Stimulated activated CD4-positive, alpha-beta T cell treated with anti-CD3 and anti-CD28 coated beads, Interleukin-15, amount 100 ng/mL, for 24 hours (primary cell): ENCODE results near the gene GDF15.

ENCODE experiments used
- DNase-seq: peaks from one replicate; pipeline ENCODE4 v3.0.0-alpha.2; 2020

The GDF15 gene

DNA sequence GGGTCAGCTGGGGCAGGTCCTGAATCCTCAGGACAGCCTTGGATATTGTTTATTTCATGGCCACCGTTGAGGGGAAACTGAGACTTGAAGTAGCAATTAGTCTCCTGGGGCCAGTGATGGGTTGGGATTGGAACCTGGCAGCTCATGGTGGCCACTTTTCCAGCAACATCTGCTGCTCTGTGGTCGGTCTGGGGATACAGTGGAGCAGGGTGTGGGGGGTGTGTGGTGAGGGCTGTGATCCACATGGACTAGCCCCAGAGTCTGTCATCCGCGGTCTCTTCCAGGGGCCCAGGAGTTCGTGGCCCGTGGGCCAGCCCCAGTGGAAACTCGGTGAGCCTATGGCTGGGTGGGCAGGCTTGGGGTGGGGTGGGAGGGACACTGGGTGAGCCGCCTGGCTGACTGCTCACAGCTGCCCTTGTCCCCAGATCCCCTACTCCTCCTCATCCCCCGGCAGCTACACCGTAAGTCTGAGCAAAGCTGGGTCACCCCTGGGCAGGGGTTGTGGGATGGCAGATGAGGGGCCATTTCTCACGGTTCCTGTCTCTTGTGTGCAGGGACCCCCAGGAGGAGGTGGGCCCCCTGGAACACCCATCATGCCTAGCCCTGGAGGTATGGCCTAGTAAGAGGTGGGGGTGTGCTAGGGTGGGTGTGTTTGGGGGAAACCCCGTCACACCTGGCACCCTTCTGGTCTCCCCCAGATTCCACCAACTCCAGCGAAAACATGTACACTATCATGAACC is 46.5 kb downstream of the GDF15 start:
- DNase-seq, result no peak

DNA sequence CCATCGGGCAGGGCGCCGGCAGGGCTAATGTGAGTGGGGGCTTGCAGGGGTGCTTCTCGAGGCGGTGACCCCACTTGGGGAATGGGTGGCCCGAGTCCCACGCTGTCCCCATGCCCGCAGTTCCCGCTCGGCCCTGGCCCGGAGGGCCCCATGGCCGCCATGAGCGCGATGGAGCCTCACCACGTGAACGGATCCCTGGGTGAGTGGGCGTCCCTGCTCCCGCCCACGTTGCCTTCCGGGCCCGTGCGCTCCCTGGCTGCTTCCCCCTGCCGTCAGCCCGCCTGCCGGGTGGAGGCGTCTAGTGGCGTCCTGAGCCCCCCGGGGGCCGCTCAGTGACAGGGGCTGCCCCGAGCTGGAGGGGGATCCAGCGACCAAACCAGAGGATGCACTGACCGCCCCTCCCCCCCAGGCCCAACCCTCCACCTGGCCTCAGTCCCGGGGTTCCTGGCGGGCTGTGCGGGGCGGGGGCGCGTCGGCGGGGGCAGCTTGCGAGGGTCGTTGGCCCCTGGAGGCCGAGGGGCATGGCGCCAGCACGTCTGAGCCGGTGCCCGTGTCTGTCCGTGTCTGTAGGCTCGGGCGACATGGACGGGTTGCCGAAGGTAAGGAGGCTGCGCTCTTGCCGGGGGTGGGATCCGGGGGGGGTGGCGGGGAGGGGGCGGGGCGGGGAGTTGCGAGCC is 47.2 kb downstream of the GDF15 start:
- no peak for DNase-seq

DNA sequence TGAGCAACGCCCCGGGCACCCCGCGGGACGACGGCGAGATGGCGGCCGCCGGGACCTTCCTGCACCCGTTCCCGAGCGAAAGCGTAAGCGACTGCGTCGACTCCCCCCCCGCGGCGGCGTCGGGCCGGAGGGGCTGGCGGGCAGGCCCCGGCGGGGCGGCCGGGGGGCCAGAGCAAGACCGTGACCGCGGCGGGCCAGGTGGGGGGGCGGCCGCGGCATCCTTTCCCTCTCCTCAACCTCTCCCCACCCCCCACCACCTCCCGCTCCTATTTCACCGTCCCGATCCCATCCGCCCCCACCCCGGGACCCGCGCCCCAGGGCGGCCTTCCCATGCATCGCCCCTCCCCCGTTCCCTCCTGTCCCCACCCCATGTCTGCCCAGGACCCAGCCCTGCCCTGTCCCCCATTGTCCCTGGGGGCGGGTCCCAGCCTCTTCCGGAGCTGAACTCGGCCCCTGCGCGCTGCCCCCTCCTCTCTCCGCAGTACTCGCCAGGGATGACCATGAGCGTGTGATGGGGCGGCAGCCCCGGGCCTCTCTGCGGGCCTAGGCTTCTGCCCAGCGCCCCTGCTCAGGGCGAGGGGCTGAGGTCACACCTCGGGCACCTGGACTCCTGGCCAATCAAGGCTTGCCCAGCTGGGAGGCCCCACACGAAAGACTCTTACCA is 47.9 kb downstream of the GDF15 start:
- DNase-seq, result no peak

DNA sequence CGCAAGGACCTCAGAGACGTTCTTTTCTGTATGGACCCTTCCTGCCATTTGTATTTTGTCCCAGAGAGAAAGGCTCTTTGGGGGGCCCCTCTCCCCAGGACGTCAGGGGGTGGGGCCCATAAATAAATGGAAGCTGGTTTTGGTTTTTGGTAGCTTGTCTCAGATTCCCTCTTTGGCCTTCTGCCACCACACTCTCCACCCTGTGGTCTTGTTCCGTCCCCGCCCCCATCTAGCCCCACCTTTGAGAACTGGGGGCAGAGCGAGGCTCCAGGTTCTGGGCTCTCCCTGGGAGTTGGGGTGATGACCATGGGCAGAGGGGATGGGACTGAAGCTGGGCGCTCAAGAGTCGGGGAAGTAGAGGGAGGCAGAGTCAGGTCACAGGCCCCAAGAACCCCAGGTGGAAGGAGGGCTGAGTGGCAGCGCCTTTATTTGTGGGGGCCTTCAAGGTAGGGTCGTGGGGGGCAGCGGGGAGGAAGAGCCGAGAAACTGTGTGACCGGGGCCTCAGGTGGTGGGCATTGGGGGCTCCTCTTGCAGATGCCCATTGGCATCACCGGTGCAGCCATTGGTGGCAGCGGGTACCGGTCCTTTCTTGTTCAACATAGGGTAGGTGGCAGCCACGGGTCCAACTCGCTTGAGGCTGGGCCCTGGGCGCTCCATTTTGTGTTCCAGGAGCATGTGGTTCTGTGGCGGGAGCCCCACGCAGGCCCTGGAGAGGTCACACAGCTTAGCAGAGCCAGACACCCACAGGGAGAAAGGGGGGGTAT is 48.6 kb downstream of the GDF15 start:
- no peak for DNase-seq

DNA sequence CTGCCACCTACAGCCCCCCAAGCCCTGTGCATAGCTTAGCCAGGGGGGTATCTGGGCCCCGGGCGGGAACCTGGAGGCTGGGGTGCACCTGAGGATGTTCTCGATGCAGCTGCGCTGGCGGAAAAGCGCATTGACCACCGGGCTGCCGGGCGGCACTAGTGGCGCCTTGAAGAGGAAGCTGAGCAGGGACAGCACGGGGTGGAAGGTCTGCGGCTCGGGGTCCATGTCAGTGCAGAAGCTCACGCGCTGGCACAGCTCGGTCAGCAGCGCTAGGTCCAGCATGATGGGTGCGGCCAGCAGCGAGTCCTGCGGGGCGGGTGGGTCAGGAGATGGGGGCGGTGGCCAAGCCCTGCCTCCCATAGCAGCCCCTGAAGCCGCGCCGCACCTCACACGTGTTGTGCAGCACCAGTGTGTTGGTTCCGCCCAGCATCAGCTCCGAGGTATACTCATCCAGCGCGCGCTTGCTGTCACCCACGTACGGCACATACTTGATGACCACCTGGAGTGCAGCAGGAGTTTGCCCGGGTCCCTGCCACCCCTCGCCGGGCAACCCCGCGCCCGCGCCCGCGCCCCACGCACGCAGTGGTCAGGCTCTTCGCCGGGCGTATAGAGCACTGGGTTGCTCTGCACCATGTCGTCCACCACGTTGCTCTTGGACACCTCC is 49.4 kb downstream of the GDF15 start:
- DNase-seq, result no peak

DNA sequence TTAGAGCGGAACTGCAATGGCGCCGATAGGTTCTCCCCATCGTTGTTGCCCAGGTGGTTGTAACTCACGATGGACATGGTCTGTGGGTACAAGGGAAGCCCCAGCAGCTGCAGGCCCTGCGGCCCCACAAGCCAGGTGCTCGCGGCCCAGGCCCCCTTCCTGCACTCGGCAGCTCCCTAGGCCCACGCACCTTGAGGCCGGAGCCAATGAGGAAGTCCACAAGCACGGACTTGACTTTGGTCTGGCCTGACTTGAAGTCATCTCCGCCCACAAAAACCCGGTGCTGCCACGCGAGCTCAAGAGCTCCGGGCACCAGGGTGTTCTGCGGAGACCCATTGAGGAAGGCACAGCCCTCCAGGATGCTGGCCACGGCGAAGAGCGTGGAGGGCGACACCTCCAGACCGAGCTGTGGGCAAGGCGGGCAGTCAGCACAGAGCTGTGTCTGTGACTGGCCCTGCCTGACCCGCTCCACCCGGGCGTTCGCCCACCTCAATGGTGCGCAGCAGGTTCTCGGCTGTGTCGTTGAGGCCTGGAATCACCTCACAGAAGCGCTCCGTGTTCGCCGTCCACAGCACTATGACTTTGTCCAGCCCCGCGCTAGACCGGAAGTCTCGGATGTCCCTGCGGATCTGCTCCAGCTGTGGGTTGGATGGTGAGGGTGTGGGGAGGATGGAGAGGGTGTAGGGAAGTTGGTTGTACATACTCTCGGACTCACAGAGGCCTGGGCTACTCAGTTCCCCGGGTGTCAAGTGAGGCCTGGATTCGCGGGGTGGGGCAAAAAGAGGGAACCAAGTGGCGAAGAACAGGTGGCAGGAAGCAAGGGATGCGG is 50.1 kb downstream of the GDF15 start:
- DNase-seq, result no peak

DNA sequence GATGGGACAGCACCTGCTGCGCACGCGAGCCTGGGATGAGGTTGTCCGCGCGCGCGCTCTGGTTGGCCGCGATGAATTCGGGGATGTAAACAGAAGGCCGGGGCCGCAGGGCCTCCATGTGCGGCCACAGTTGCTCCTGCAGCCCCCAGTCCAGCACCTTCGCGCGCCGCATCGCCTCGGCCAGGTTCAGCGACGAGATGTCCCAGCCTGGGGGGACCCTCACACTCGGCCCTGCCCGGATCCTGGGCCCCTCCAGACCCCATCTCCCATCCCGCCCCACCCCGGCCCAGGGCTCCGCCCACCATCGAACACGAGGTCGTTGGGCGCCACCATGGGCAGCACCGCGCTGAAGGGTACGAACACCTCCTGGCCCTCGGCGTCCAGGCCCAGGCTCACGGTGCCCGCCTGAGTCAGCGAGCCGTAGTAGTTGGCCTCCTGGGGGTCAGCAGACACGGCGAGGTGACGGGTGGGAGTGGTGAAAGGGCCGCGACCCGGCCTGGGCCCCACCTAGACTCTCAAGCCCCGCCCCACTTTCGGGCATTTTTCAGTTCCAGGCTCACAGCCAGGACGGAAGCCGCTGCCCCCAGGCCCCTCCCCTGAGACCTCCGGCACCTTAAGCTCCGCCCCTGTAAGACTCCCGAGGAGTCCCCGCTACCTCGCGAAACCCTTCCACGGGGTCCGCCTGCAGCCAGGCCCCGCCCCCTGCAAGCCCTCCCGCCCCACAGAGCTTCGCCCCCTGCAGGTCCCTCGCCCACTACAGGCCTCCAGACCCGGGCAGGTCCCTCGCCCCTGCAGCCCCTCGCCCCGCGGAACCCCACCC is 50.9 kb downstream of the GDF15 start:
- DNase-seq, result peak; percentile 84

DNA sequence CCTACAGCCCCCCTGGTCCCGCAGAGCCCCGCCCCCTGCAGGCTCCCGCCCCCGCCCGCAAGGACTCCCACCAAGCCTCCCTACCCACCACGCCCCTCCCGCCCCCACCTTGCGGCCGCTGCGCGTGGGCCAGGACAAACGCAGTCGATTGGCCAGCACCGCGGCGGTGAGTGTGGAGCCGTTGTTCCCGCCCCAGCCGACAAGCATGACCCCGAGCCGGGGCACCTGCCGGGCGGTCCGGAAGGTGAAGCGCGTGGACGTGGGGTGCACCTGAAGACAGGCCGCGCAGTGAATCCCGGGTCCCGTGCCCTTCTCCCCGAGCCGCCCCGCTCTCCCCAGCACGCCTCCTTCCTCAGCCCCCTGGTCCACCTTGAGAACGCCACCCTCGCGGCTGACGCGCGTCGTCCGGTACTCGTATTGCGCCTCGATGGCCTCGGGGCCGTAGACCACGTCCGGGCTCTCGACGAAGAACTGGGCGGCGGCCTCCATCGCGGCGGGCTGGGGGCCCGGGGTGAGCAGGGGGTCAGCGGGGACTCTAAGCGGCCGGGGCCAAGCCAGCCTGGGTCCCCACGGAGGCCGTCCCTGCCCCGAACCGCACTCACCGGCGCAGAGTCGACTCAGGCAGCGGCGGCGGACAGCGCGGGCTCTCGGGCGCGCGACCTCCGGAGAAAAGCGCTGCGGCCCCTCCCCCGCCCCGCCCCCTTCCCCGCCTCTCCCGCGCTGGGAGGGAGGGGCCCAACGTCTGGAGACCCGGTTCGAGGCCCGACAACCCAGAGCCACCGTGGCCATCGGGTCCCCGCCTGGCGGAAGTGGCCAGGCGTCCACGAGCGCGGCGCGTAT is 51.8 kb downstream of the GDF15 start, which contains the start of gene ISYNA1:
Gene ISYNA1 (minus strand): TSS at position 643 of the 840 bp plus-strand sequence. CDS start 154 bp downstream, at position 489.
- peak; percentile 65 for DNase-seq

DNA sequence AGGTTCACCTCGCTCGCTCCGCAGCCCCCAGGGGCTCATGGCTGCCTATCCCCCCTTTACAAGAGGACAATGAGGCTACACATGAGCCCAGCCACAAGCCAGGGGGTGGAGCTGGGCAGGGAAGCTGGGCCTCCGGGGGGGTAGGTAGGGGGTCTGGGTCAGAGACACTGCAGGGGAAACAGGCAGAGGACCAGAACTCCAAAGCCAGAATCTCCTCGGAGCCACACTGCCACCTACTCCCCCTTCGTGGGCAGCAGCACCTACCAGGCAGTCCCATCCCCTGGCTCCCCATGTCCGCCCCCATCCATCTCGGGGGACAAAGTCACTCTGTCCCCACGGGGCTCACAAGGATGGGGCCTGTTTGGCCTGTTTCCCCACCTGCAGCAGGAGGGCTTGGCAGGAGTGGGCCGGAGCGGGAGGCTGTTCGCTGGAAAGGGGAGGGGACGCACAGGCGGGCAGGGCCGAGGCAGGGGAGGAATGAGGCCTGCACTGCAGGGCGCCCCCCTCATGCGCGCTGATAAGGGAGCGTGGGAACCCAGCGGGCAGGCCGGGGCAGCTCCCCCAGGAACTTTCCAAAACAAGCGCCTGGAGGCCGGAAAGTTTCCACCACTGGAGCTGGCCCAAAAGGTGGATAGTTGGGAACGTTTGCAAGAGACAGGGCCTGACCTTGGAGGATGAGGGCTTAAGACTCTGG is 52.5 kb downstream of the GDF15 start:
- DNase-seq, result no peak
